GM21737 (cell line): Measurements from ENCODE around the gene APRT.
"Not testable (repeated sequence)": the region's sequence is repeated elsewhere in the genome, so short reads cannot be mapped to it uniquely, and the experiment has no call there.

Source experiments
- ATAC-seq: cut with Tn5 transposase; IDR thresholded peaks from one replicate; pipeline ENCODE4 v1.9.1; 2021; ENCODE audit warnings: mild to moderate bottlenecking, moderate library complexity; ENCODE audit not compliant: unreplicated experiment

The APRT gene

DNA sequence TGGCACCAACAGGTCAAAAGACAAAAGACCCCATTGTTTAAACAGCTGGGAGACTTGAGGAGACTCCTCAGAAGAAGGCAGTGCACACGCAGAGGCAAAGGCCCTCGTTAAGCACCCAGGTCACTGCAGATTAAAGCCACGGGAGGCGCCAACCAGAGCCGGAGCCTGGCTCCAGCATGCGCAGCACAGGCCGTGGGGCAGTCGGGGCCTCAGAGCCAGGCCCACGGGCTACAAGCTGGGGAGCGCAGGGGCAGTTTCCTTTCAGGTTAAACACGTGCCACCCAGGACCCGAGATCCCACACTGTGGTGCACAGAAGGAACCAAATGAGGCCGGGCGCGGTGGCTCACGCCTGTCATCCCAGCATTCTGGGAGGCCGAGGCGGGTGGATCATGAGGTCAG is 35.9 kb downstream of the APRT start:
- ATAC-seq: no peak

DNA sequence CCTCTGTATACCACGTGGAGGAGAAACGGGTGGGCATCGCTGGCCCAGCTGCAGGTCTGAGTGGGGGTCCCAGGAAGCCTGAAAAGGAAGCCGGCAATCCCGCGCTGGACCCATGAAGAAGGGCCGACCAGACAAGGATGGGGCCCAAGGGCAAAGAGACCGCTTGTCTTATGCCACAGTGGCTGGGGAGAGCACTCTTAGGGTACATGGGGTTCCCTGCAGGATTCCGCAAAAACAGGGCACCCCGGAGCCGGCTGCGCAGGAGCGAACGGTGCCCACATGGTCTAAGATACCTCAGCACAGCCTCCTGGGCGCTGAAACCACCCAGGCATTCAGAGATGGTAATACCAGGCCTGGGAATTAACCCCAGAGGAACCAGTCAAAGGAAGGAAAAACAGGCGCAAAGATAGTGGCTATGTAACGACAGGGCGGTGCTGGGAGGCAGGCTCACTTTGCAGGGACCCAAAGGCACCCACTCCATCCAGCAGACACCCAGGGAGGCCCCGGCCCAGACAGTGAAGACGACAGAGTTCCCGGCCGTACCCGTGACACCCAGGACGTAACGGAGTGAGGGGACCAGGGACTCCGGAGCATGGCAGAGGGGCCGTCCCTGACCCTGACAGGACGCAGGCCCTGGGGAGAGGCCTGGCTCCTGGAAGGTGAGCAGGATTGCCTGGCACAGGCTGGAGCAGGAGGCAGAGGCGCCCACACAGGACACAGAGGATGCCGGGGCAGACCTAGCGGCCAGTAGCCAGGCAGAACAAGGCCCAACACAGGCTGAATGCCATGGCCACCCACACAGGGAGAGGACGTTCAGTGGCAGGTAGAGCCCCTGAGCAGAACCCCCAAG is 37.0 kb downstream of the APRT start:
- no peak for ATAC-seq

DNA sequence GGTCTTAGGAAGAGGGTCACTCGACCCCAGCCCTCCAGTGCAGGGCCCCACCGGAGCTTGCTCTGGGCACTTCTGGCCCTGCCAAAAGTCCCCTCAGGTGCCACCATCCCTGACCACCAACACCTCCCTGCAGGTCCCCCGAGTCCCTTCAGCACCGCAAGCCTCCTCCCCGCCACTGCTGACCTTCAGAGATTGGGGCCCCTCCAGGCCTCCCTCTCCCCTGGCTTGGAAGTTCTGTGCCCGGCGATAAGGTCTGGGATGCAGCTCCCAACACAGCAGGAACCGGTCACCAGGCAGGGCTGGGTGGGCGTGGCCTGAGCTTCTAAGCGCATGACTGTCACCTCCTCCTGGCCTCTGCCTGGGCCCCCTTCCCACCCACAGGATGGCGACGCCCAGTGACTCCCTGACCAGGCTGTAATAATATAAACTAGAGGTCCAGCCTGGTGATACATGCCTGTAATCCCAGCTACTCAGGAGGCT is 37.9 kb downstream of the APRT start:
- no peak for ATAC-seq

DNA sequence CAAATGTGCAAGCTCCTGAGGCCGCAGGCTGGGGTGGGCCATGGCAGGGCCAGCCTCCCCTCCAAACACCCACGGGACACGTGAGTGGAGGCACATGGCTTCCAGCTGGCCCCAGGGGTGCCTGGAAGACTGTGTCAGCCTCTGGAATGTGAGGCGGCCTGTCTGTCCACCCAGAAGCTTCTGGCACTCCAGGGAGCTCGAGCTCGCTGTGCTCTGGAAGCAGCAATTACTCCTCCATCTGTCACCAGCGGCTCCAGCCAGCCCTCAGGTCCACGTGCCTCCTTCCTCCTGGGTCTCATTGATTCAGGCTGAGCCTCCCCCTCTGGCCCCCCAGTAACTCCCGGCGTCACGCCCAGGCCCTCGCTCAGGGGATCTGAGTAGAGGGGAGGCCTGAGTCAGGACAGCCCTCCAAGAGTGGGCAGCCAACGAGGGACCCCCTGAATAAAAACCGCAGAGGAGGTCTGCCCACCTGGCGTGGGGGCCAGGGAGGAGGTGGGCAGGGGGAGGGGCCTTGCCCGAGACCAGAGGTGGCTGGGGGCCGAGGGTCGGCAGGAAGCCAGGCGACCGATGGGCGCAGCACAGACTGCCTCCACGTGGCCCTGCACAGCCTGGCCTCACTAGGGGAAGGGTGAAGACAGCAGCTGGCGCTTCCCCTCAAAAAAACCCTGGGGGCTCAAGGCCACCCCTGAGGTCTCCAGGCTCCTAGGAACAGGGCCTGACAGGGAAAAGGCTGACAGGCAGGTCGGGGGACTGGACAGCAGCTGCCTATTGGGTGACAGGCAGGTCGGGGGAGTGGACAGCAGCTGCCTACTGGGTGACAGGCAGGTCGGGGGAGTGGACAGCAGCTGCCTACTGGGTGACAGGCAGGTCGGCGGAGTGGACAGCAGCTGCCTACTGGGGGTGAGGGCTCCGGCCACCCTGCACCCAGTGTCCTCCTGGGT is 38.6 kb downstream of the APRT start:
- ATAC-seq: no peak

DNA sequence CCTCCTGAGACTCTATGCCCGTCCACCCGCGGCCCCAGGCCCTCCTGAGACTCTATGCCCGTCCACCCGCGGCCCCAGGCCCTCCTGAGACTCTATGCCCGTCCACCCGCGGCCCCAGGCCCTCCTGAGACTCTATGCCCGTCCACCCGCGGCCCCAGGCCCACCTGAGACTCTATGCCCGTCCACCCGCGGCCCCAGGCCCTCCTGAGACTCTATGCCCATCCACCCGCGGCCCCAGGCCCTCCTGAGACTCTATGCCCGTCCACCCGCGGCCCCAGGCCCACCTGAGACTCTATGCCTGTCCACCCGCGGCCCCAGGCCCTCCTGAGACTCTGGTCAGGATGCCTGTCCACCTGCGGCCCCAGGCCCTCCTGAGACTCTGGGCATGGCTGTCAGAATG is 39.9 kb downstream of the APRT start:
- ATAC-seq: not testable (repeated sequence)

DNA sequence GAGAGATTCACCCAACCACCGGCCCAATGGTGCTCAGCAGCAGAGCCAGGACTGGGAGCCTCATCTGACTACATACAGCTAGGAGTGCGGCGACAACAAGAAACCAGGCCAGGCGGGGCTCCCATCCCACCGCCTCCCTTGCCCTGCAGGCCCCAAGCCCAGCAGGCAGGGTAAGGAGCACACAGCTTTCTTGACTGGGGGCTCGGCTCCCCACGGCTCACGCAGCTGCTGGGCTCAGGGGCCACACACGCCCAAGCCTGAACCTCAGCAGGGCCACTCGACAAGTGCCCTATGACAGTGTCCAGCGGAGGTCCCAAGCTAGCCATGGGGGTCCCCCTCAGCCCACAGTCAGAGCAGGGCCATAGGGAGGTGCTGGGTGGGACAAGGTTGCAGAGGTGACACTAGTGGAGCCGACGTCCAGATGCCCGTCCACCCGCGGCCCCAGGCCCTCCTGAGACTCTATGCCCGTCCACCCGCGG is 40.4 kb downstream of the APRT start:
- no peak for ATAC-seq

DNA sequence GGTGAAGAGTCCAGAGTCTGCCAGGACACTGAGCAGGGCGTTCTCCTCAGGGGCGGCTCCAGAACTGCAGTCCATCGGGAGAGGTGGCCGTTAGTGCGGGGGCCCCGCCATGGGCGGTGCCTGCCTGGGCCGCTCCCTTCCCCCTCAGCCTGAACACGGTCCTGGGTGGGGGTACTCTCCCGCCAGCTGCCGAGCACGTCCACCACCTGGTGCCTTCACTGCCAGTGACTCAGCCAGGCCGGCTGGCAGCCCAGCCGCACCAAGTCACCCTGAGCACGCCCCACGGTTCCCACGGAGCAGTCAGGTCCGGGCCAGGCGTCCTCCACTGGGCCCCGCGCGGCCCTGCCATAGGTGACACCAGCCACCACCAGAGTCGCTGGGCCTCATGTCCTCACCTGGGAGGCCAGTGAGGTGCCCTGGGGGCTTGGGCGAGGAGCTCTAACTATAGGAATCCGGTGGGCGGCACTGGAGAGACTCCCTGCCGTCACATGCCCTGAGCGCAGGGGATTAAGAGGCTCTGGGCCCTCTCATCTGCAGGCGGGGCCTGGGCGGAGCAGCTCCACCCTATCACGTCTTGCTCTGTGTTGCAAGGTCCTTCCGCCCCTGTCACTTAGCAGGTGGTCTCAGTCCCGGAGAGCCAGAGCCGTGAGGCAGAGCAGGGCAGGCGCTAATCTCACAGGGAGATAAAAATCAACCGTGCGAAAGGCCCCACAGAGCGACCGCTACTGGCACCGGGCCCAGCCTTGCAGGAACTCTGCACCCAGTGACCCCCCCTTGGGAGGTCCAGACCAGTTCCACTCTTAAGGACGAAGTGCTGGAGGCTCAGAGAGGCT is 41.1 kb downstream of the APRT start:
- ATAC-seq: peak; percentile 51

DNA sequence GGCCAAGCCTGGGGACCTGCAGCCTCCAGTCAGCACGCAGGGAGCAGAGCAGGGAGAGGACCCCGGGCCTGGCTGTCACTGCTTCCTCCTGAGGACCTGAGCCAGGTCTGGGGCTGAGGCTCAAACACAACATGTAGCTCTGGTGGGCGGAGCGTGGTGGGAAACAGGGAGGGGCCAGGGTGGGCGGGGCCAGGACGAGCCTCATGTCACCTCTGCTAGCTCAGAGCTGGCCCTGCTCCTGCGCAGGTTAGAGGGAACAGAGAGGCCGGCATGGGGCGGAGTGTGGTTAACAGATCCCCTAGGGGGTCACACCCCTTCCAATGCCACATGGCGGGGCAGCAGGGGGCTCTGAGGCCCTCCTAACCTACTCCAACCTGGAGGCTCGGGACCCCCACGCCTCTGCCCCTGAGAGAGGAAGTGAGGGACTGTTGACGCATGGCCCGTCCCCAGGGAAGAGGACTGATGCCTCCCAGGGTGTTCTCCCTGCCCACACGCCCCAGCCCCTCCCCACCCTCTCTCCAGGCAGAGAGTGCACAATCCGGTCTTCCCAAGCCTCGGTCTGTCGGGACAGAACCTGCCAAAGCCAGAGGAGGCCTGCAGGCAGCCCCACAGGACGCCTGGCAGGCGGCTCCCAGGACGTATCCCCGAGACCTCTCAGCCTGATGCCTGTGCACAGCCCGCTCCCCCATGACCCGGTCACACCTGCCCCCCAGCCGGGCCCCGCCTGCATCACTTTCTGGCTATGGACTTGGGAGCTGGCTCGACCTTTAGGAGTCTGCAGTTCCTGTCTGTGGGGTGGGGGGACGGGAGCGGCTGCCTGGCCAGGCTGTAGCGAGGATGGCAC is 41.9 kb downstream of the APRT start:
- ATAC-seq: no peak

DNA sequence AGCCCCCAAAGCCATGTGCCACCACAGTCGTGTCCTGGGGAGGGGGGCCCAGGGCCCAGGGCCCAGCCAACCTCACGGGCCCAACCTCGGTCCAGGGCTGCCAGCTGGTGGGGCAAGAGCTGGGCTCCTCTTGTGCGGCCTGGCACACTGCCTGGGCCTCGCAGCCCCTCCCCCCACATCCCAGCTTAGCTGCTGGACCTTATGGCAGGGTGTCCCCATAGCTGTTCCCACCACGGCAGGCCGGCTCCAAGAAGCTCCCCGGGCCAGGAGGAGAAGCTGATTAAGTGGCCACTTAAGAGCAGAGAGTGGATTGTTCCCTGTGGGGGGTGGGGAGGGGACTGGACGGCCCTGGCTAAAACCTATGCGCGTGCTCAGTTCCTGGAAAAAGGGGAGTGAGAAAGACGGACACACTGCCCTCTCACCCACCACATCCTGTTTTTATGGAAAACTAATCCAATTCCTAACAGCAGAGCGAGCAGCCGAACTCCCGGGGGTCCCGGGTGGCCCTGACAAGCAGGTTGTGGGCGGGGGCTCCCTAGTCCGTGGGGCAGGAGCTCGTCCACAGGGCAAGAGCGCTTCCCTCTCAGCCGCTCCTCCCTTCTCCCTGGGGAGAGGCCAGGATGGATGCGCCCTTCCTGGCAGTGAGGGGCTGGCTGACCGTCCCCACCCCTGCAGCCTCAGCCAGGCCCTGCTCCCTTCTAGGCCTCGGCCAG is 43.5 kb downstream of the APRT start:
- no peak for ATAC-seq

DNA sequence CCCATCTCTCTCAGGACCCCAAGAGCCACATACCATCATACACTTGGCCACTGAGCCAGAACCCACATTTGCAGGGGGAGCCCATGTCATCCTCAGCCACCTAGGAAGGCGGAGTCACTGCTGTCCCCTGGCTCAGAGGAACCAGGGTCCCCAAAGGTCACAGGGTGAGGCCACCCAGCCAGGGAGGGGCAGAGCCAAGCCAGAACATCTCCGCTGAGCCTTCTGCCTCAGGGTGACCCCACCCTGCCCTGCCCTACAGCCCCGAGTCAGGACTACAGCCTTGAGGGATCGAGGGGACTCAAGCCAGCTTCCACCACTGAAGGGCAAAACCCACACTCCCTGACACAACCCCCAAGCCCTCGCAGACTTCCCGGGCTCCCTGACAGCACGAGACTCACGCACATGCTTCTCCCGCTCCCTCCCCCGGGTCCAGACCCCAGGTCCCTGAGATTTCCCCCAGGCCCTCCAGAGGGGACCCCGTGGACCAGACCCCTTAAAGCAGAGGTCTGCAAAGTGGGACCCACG is 44.1 kb downstream of the APRT start:
- no peak for ATAC-seq

DNA sequence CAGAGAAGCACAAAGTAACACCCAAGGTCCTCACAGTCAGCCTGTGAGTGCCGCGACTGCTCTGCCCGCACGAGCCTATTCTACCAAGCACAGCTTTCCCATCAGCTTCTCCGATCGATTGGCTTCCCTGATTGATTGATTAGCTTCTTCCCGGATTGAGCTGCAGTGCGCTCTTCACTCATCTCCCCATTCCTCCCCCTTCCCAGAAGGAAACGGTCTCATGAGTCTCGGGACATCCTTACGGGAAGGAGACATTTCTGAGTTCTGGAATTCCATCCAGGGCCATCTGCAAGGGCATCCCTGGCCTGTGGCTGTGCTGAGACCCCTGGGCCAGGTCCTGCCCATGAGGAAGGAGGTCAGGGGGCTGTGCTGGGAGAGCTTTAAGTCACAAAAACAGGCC is 44.8 kb downstream of the APRT start:
- ATAC-seq: no peak

DNA sequence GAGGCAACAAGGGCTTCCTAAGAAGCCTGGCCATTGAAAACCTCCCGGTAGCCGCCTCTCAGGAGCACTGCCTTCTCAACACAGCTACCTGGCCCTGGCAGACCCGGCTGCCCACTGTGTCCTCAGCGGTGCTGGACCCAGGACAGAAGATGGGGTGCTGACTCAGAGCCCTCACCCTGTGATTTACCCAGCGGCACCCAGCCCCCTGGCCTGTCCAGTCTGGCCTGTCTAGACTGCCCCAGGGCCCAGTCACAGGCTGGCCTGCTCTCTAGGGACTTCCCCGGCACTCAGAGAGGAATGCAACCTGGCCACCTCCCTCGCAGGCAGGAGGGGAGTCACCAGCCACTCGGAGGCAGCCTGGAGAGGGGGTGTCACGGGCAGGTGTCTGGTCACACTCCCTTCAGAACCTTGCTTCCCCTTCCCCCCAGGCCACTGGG is 46.8 kb downstream of the APRT start:
- ATAC-seq: no peak

DNA sequence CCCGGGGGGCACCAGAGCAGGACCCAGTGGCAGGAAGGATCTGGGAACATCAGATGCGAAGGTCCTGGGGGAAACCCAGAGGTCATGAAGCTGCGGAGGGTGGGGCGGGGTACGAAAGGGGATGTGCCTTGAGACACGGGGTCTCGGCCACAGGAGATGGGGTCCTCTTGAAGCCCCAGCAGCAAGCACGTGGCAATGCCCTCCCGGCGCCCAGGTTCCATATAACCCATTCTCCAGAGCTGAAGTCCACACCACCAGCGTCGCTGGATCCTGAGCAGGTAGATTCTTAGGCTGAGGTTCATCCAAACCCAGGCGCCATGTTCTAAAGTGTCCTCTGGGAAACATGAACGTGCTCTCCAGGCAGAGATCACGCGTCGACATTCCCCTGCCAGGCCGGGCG is 47.6 kb downstream of the APRT start:
- no peak for ATAC-seq

DNA sequence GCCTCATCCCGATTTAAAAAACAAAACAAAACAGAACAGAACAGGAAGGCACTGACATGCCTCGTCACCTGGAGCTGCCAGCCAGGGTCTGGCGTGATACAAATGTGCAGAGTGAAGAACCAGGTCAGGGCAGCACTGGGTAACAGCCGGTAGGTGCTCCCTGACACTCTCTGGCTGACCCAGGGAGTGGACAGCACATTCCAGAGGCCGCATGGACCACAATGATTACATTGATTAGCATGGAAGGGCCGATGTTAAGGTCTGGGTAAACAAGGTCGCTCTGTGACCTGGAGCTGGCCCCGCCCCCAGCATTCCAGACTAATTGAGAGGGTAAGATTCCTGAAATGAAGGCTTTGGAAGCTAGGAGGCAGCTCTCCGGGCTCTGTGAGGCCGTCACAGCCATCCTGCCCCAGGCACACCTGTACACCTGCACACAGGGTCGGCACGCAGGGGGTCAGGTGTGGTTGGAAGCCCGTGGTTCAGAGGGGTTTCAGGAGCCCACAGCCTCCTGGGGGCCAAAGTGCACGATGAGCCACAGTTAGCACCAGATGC is 48.1 kb downstream of the APRT start:
- ATAC-seq: no peak

DNA sequence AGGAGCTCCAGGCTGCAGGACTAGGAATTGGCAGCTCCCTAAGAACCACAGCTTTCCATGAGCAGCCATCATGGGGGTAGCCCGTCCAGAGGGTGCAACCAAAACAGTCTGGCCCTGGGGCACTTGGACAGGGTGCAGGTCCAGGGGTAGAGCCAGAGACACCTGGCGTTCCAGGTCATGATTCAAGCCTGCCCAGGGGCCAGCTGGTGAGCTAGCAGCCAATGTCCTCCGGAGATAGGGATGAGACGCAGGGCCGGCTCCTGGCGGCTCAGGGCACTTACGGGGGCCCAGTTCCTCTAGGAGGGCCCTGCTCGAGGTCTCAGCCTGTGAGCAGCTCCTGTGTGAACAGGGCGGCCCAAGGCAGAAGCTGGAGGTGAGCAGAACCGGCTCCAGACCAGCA is 48.8 kb downstream of the APRT start:
- no peak for ATAC-seq

DNA sequence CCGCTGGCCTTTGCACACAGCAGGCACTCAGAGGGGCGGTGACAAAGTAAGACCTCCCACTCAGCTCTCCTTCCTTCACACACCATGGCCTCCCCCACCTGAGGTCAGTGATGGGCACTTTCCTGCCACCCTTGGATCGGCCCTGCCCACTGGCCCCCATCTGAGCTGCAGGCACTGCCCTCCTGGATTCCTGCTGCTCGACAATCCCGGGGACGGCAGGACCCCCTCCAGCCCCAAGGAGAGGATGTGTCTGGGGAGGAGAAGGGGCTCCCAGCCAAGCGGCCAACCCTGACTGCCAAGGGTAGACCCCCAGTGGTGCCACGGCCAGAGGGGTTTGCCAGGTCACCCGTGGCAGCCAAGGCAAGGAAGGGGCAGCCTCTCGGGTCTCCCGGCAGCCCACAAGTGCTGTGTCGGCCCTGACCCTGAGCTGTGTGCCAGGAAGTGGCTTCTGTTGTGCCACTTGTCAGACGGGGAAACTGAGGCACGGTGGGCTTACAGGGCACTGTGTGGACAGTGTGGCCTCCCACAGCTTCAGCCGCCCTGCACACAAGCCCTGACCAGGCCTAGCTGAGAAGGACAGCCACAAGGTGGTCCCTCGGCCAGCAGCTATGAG is 49.4 kb downstream of the APRT start:
- no peak for ATAC-seq

DNA sequence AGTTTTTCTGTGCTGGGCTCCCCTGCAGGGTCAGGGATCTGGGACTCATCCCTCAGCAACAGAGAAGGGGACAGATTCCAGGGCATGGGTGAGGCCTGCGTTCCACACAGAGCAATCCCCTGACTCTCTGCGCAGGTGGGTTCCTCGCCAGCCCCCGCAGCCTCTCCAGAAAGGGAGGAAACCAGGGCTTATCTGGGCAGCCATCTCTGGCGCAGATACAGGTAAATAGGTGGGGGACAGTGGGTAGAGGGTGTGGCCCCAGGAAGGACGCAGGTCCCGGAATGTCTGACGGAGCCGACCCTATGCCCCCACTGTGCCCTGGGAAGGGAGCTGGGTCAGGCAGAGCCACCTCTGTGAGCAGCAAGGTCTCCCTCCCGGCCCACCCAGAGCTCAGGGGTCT is 49.9 kb downstream of the APRT start:
- ATAC-seq: no peak

DNA sequence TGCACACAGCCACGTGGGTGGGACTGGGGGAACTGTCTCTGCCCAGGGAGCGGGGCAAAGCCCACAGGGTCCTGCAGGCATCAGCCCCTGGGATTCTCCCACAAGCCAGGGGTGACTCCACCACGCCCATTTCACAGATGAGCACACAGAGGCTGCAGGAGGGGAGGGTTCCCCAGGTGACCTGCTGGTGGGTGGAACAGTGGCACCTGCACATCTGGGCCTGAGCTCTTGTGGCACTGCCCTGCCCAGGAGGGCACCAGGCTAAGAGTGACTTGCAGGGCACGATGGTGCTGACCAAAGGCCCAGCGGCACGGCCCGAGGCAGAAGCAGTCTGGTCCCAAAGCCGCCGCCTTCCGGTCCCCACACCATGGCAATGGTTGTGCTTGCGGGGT is 50.6 kb downstream of the APRT start:
- ATAC-seq: no peak
